ENCODE results near the gene GRAMD1C. TPM values are rescaled to one million over a fixed set of nuclear protein-coding genes. Genes with fewer than 3 reads are reported as not detected.

Gene GRAMD1C
- total RNA-seq, 1 donor from 2014 or later = 2.0 TPM

DNA sequence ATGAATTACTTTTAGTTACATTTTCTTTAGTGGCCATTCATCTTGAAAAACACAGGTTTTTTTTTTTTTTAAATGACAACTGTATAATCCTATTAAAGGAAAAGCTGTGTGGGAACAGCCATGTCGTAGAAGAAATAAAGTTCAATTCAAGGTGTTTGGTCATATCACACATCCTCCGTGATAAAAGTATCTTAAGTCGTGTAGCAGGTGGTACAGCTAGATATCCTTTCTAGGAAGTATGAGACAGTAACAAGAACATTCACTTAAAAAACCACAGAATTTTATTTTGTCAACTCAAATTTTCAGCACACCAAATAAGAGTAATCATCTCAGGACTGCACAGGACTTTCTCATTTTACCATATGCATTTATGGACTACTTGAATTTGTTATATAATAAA is 125.3 kb downstream of the GRAMD1C start:
- no peaks in the 10 kb centered on the region for H3K27me3 ChIP-seq (ENCODE audit: control insufficient read depth, insufficient read depth, low read length)
- TF ChIP-seq, protein P1, sequence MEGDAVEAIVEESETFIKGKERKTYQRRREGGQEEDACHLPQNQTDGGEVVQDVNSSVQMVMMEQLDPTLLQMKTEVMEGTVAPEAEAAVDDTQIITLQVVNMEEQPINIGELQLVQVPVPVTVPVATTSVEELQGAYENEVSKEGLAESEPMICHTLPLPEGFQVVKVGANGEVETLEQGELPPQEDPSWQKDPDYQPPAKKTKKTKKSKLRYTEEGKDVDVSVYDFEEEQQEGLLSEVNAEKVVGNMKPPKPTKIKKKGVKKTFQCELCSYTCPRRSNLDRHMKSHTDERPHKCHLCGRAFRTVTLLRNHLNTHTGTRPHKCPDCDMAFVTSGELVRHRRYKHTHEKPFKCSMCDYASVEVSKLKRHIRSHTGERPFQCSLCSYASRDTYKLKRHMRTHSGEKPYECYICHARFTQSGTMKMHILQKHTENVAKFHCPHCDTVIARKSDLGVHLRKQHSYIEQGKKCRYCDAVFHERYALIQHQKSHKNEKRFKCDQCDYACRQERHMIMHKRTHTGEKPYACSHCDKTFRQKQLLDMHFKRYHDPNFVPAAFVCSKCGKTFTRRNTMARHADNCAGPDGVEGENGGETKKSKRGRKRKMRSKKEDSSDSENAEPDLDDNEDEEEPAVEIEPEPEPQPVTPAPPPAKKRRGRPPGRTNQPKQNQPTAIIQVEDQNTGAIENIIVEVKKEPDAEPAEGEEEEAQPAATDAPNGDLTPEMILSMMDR (IDR thresholded peaks at IDR 0.05; ENCODE audit: insufficient read depth, low read length, poor library complexity, severe bottlenecking) = no peak
- no peak for DNase-seq (ENCODE audit: low read depth)
- H3K4me3 ChIP-seq (ENCODE audit: low read depth, low read length) = no peak overlapping the region
- no peaks in the 10 kb centered on the region for H3K36me3 ChIP-seq (ENCODE audit: control insufficient read depth, insufficient read depth, low read length)

DNA sequence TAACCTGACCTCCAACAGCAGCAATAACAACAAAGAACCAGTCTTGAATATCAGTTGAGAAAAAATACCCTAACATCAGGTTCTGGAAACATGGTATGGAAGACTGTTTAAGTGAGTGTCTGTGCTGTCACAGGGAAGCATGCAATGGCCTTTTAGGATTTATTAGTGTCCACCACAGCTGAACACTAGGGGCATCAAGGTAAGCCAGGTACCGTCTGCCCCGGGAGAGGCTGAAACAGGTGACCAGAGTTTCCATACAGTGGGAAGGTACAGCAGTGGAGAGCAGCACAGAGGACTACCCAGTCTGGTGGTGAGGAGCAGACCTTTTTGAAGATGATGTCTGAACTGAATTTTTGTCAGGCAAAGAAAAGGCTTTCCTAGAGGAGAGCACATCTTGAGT is 127.6 kb downstream of the GRAMD1C start:
- H3K27me3 ChIP-seq (ENCODE audit: control insufficient read depth, insufficient read depth, low read length) = no peaks in the 10 kb centered on the region
- H3K4me3 ChIP-seq (ENCODE audit: low read depth, low read length) = no peak overlapping the region
- no peak for DNase-seq (ENCODE audit: low read depth)
- TF ChIP-seq, protein P1 (IDR thresholded peaks at IDR 0.05; ENCODE audit: insufficient read depth, low read length, poor library complexity, severe bottlenecking) = no peak
- H3K36me3 ChIP-seq (ENCODE audit: control insufficient read depth, insufficient read depth, low read length) = no peaks in the 10 kb centered on the region

DNA sequence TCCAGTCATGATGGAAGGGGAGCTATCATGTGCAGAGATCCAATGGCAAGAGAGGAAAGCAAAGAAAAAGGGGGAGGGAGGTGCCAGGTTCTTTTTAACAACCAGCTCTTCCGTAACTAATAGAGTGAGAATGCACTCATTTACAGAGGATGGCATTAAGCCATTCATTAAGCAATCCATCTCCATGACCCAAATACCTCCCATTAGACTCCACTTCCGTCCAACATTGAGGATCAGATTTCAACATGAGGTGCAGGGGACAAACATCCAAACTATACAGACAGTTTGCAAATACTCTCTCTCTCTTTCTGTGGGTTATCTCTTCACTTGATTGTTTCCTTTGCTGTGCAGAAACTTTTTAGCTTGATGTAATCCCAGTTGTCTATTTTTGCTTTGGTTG is 130.4 kb downstream of the GRAMD1C start:
- H3K4me3 ChIP-seq (ENCODE audit: low read depth, low read length) = no peak overlapping the region
- no peaks in the 10 kb centered on the region for H3K36me3 ChIP-seq (ENCODE audit: control insufficient read depth, insufficient read depth, low read length)
- no peaks in the 10 kb centered on the region for H3K27me3 ChIP-seq (ENCODE audit: control insufficient read depth, insufficient read depth, low read length)
- no peak for DNase-seq (ENCODE audit: low read depth)
- TF ChIP-seq, protein P1 (IDR thresholded peaks at IDR 0.05; ENCODE audit: insufficient read depth, low read length, poor library complexity, severe bottlenecking) = no peak

DNA sequence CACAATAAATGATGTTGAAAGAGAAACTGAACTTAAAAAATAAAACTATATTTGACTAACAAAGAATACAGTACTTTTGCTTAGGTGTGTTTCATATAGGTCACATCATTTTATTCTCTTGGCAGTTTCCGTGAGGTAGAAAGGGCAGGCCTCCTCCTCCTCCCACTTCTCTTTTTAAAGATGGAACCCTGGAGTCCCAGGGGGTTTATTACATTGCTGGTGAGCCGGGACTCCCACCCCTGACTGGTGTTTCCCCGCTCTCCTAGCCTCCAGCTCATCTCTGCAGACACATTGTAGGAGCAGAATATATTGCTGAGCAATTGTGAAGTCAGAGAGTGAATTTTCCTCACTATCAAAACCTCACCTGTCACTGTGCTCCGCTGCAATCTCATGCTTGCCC is 139.2 kb downstream of the GRAMD1C start:
- no peak overlapping the region for H3K4me3 ChIP-seq (ENCODE audit: low read depth, low read length)
- TF ChIP-seq, protein P1 (IDR thresholded peaks at IDR 0.05; ENCODE audit: insufficient read depth, low read length, poor library complexity, severe bottlenecking) = no peak
- no peaks in the 10 kb centered on the region for H3K27me3 ChIP-seq (ENCODE audit: control insufficient read depth, insufficient read depth, low read length)
- DNase-seq (ENCODE audit: low read depth) = no peak
- no peaks in the 10 kb centered on the region for H3K36me3 ChIP-seq (ENCODE audit: control insufficient read depth, insufficient read depth, low read length)

DNA sequence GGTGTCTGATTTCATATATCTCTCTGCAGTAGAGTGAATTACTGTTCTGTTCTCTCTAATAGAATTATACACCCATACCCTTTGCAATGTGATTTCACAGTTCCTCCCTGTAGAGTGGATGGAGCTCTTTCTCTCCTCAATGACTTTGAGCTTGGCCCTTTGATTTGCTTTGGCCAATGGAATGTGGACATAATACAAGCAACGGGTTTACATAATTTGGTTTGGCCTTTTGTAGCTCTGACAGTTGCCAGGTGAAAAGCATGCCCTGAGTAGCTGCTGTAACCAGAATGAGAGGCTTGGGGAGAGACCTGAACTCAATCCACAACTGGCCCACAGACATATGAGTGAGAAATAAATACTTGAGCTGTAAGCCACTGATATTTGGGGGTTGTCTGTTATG is 141.3 kb downstream of the GRAMD1C start:
- TF ChIP-seq, protein P1 (IDR thresholded peaks at IDR 0.05; ENCODE audit: insufficient read depth, low read length, poor library complexity, severe bottlenecking) = no peak
- Histone ChIP-seq H3K27me3 (ENCODE audit: control insufficient read depth, insufficient read depth, low read length) (no peaks in the 10 kb centered on the region), H3K4me3 (ENCODE audit: low read depth, low read length) (no peak overlapping the region), H3K36me3 (ENCODE audit: control insufficient read depth, insufficient read depth, low read length) (no peaks in the 10 kb centered on the region)
- no peak for DNase-seq (ENCODE audit: low read depth)

DNA sequence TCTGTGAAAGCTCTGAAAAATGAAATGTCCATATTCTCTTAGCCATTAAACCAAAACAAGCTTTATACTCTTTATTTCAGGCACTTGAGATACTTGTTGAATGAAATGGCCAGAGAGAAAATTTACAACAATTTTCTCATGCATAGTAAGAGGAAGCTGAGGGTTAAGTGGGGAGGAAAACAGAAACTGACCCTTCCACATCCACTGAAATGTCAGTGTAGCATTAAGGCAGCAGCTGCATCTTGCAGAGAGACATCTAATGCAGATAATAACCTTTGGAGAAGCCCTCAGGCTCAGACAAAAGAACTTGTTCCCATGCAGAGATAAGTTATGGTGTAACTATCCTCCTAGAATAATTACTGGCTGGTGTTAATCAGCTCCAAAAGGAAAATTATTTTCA is 143.2 kb downstream of the GRAMD1C start:
- H3K4me3 ChIP-seq (ENCODE audit: low read depth, low read length) = no peak overlapping the region
- TF ChIP-seq, protein P1 (IDR thresholded peaks at IDR 0.05; ENCODE audit: insufficient read depth, low read length, poor library complexity, severe bottlenecking) = no peak
- no peaks in the 10 kb centered on the region for H3K27me3 ChIP-seq (ENCODE audit: control insufficient read depth, insufficient read depth, low read length)
- H3K36me3 ChIP-seq (ENCODE audit: control insufficient read depth, insufficient read depth, low read length) = no peaks in the 10 kb centered on the region
- DNase-seq (ENCODE audit: low read depth) = no peak

Measured in kidney epithelial cell (primary cell).